OCI-LY1 (cell line): ENCODE results near the gene COG6.

ENCODE experiments used
- H2AFZ ChIP-seq: fragments of 200-600 bp; sonication (generic), shearing (Covaris generic); 2 replicates; pipeline ENCODE4 v1.6.0; 2014; ENCODE audit warnings: antibody characterized with exemption, mild to moderate bottlenecking, low read length
- H3F3A ChIP-seq: fragments of 200-600 bp; sonication (generic), shearing (Covaris generic); 2 replicates; pipeline ENCODE4 v1.6.0; 2014; ENCODE audit warnings: mild to moderate bottlenecking, antibody characterized with exemption, low read length, moderate library complexity; ENCODE audit not compliant: insufficient read depth
- H3K27ac ChIP-seq: fragments of 200-600 bp; sonication (generic); 2 replicates; pipeline ENCODE4 v1.5.1; 2014; ENCODE audit warnings: low read length, mixed run types, mild to moderate bottlenecking, low read depth; ENCODE audit not compliant: poor library complexity, severe bottlenecking
- H3K27me3 ChIP-seq: fragments of 200-600 bp; sonication (generic); 2 replicates; pipeline ENCODE4 v1.6.0; 2014; ENCODE audit warnings: antibody characterized with exemption, mild to moderate bottlenecking, low read length, moderate library complexity; ENCODE audit not compliant: insufficient read depth
- H3K36me3 ChIP-seq: fragments of 200-600 bp; sonication (generic); 2 replicates; pipeline ENCODE4 v1.6.1; 2014; ENCODE audit warnings: mild to moderate bottlenecking, antibody characterized with exemption, low read length, moderate library complexity, mixed read lengths; ENCODE audit not compliant: insufficient read depth
- H3K4me1 ChIP-seq: fragments of 200-600 bp; sonication (generic); 2 replicates; pipeline ENCODE4 v1.5.1; 2014; ENCODE audit warnings: mild to moderate bottlenecking, low read length, moderate library complexity; ENCODE audit not compliant: insufficient read depth, severe bottlenecking
- H3K4me2 ChIP-seq: fragments of 200-600 bp; sonication (generic), shearing (Covaris generic); 2 replicates; pipeline ENCODE4 v1.6.1; 2014; ENCODE audit warnings: low read length
- H3K4me3 ChIP-seq: fragments of 200-600 bp; sonication (generic); 2 replicates; pipeline ENCODE4 v1.5.1; 2014; ENCODE audit warnings: low read length, low read depth, mild to moderate bottlenecking, mixed read lengths; ENCODE audit not compliant: poor library complexity, severe bottlenecking
- H3K79me2 ChIP-seq: fragments of 200-600 bp; shearing (Covaris generic); 2 replicates; pipeline ENCODE4 v1.6.1; 2016; ENCODE audit warnings: mixed run types, low read length, mixed read lengths; ENCODE audit not compliant: insufficient read depth
- H3K9ac ChIP-seq: fragments of 200-600 bp; sonication (generic), shearing (Covaris generic); 2 replicates; pipeline ENCODE4 v1.6.1; 2014; ENCODE audit warnings: mild to moderate bottlenecking, low read length, mixed read lengths
- H3K9me2 ChIP-seq: fragments of 200-600 bp; sonication (generic), shearing (Covaris generic); 2 replicates; pipeline ENCODE4 v1.6.1; 2014; ENCODE audit warnings: low read depth, mild to moderate bottlenecking, low read length, mixed read lengths
- H3K9me3 ChIP-seq: fragments of 200-600 bp; shearing (Covaris generic); 2 replicates; pipeline ENCODE4 v1.6.1; 2014; ENCODE audit warnings: low read length, mixed read lengths
- H4K20me1 ChIP-seq: fragments of 200-600 bp; sonication (generic), shearing (Covaris generic); 2 replicates; pipeline ENCODE4 v1.6.0; 2016; ENCODE audit warnings: mild to moderate bottlenecking, low read length; ENCODE audit not compliant: insufficient read depth
- CTCF ChIP-seq: fragments of 200-600 bp; sonication (generic), shearing (Covaris generic); IDR thresholded peaks from 2 replicates; pipeline ENCODE4 v1.5.1; 2017; ENCODE audit warnings: mild to moderate bottlenecking, antibody characterized with exemption, low read length, moderate library complexity, mixed read lengths
- EZH2 ChIP-seq: fragments of 200-600 bp; sonication (generic), shearing (Covaris generic); IDR thresholded peaks from 2 replicates; pipeline ENCODE4 v1.8.0; 2017; ENCODE audit warnings: borderline replicate concordance, mixed run types, mild to moderate bottlenecking, antibody characterized with exemption, low read length, moderate library complexity, mixed read lengths

The COG6 gene

GRCh38 chr13:39684531-39685137 lies 29.2 kb downstream of the COG6 start:
- H3K36me3 ChIP-seq: peaks cover 22% of the 10 kb centered on the region
- H3K27ac ChIP-seq: no peak overlapping the region
- H3K27me3 ChIP-seq: no peaks in the 10 kb centered on the region
- H3K9me2 ChIP-seq: no peaks in the 10 kb centered on the region
- H3K4me2 ChIP-seq: no peak overlapping the region
- 0 out of 2 replicates have a peak, but pooled peaks cover 7% of the 10 kb centered on the region for H3F3A ChIP-seq
- no peak overlapping the region for H2AFZ ChIP-seq
- H3K9me3 ChIP-seq: no peaks in the 10 kb centered on the region
- peaks cover 12% of the 10 kb centered on the region for H3K4me1 ChIP-seq
- no peak overlapping the region for H3K9ac ChIP-seq
- no peaks in the 10 kb centered on the region for H4K20me1 ChIP-seq
- TF ChIP-seq EZH2: no peak
- peak; percentile 48; the same call in 1 of the 2 replicates for TF ChIP-seq CTCF
- H3K4me3 ChIP-seq: no peak overlapping the region
- H3K79me2 ChIP-seq: no peaks in the 10 kb centered on the region

GRCh38 chr13:39685652-39686051 lies 30.2 kb downstream of the COG6 start:
- Histone ChIP-seq H3K4me2 (no peak overlapping the region), H3K27me3 (no peaks in the 10 kb centered on the region), H3K9me2 (no peaks in the 10 kb centered on the region), H2AFZ (no peak overlapping the region), H3K9me3 (no peaks in the 10 kb centered on the region), H3K4me1 (peaks cover 12% of the 10 kb centered on the region), H3K36me3 (peaks cover 17% of the 10 kb centered on the region), H3F3A (0 out of 2 replicates have a peak, but pooled peaks cover 7% of the 10 kb centered on the region), H3K9ac (no peak overlapping the region), H3K79me2 (no peaks in the 10 kb centered on the region), H3K4me3 (no peak overlapping the region), H4K20me1 (no peaks in the 10 kb centered on the region), H3K27ac (no peak overlapping the region)
- TF ChIP-seq CTCF: no peak
- TF ChIP-seq EZH2: no peak

GRCh38 chr13:39688278-39688677 lies 32.8 kb downstream of the COG6 start:
- Histone ChIP-seq H4K20me1 (no peaks in the 10 kb centered on the region), H3K9ac (no peak overlapping the region), H3K27ac (peak overlapping the region; percentile 58), H2AFZ (no peak overlapping the region), H3K4me2 (no peak overlapping the region), H3K27me3 (no peaks in the 10 kb centered on the region), H3K79me2 (no peaks in the 10 kb centered on the region), H3K9me2 (no peaks in the 10 kb centered on the region), H3F3A (0 out of 2 replicates have a peak, but pooled peaks cover 7% of the 10 kb centered on the region), H3K36me3 (peaks cover 10% of the 10 kb centered on the region; the same call in 1 of the 2 replicates), H3K4me1 (peaks cover 12% of the 10 kb centered on the region), H3K9me3 (no peaks in the 10 kb centered on the region), H3K4me3 (no peak overlapping the region)
- no peak for TF ChIP-seq CTCF
- no peak for TF ChIP-seq EZH2
